PC-3 (cell line): ENCODE measurements around the gene CAPZB. TPM values are rescaled to one million over a fixed set of nuclear protein-coding genes. Genes with fewer than 3 reads are reported as not detected.

Experiments
- ATAC-seq: fragments of 200-7000 bp; cut with Tn5 transposase; 2 replicates; pipeline ENCODE4 v1.9.1; 2020; ENCODE audit warnings: mild to moderate bottlenecking, moderate library complexity
- BruUV-seq: library from RNA; stranded (reverse); fragments of 400-500 nt; replicated peaks from 2 replicates; lab custom pipeline; 2021; lab: Mats Ljungman, UMichigan
- CTCF ChIA-PET: fragments of 300-600 bp; sonication (Branson Sonifier 250); formaldehyde crosslinking; loops from one replicate; lab custom pipeline; 2022; ENCODE audit warnings: antibody characterized with exemption; lab: Charles Lee
- POLR2A ChIA-PET: fragments of 300-600 bp; sonication (Branson Sonifier 250); formaldehyde crosslinking; loops from one replicate; lab custom pipeline; 2022; ENCODE audit warnings: antibody characterized with exemption; ENCODE audit not compliant: unreplicated experiment; lab: Charles Lee
- DNase-seq: peaks from one replicate; pipeline ENCODE4 v3.0.0-alpha.2; 2015
- H2AFZ ChIP-seq: fragments of 300-600 bp; sonication (generic); 2 replicates; pipeline ENCODE4 v1.6.0; 2016; ENCODE audit warnings: antibody characterized with exemption, low read length
- H3F3A ChIP-seq: fragments of 300-600 bp; sonication (generic); one replicate; pipeline ENCODE4 v1.6.0; 2017; ENCODE audit warnings: antibody characterized with exemption, low read length, control low read depth, mild to moderate bottlenecking; ENCODE audit not compliant: unreplicated experiment
- H3K27ac ChIP-seq: fragments of 300-600 bp; sonication (generic); 2 replicates; pipeline ENCODE4 v1.5.1; 2016; ENCODE audit warnings: mild to moderate bottlenecking, low read length
- H3K27me3 ChIP-seq: fragments of 300-600 bp; sonication (generic); 2 replicates; pipeline ENCODE4 v1.6.1; 2016; ENCODE audit warnings: low read length, mixed read lengths
- H3K36me3 ChIP-seq: fragments of 300-600 bp; sonication (generic); 2 replicates; pipeline ENCODE4 v1.6.1; 2016; ENCODE audit warnings: low read depth, mixed run types, low read length, mixed read lengths
- H3K4me1 ChIP-seq: fragments of 300-600 bp; sonication (generic); 2 replicates; pipeline ENCODE4 v1.5.1; 2016; ENCODE audit warnings: low read length; ENCODE audit not compliant: insufficient read depth
- H3K4me2 ChIP-seq: fragments of 300-600 bp; sonication (generic); 2 replicates; pipeline ENCODE4 v1.6.0; 2016; ENCODE audit warnings: low read length
- H3K4me3 ChIP-seq: fragments of 300-600 bp; sonication (generic); 2 replicates; pipeline ENCODE4 v1.5.1; 2016; ENCODE audit warnings: mild to moderate bottlenecking, low read length, mixed read lengths
- H3K79me2 ChIP-seq: fragments of 300-600 bp; sonication (generic); 2 replicates; pipeline ENCODE4 v1.6.1; 2017; ENCODE audit warnings: low read length, mixed read lengths
- H3K9ac ChIP-seq: fragments of 300-600 bp; sonication (generic); 2 replicates; pipeline ENCODE4 v1.6.0; 2016; ENCODE audit warnings: mild to moderate bottlenecking, low read length
- H3K9me2 ChIP-seq: fragments of 300-600 bp; sonication (generic); replicated peaks from 2 replicates; pipeline ENCODE4 v1.6.1; 2016; ENCODE audit warnings: mixed run types, low read length, mixed read lengths
- H3K9me3 ChIP-seq: fragments of 300-600 bp; sonication (generic); 2 replicates; pipeline ENCODE4 v1.6.1; 2016; ENCODE audit warnings: low read length, mixed read lengths
- H4K20me1 ChIP-seq: fragments of 300-600 bp; sonication (generic); 2 replicates; pipeline ENCODE4 v1.6.1; 2016; ENCODE audit warnings: low read length, mixed read lengths
- CTCF ChIP-seq: fragments of 300-600 bp; sonication (generic); conservative IDR thresholded peaks from 2 replicates; pipeline ENCODE4 v1.5.1; 2017; ENCODE audit warnings: antibody characterized with exemption, low read depth, mild to moderate bottlenecking, low read length
- EZH2 ChIP-seq: fragments of 300-600 bp; sonication (generic); IDR thresholded peaks from one replicate; pipeline ENCODE4 v1.6.1; 2017; ENCODE audit warnings: antibody characterized with exemption, mild to moderate bottlenecking, low read length; ENCODE audit not compliant: unreplicated experiment
- EZH2phosphoT487 ChIP-seq: fragments of 300-600 bp; sonication (generic); IDR thresholded peaks from 2 replicates; pipeline ENCODE4 v1.6.1; 2018; ENCODE audit warnings: mild to moderate bottlenecking, antibody characterized with exemption, low read length, borderline replicate concordance
- intact Hi-C: fragments of 100-400 bp; cut with micrococcal nuclease; formaldehyde crosslinking; loops from 2 replicates; pipeline ENCODE4 v1.9.0; 2023
- total RNA-seq: library from RNA; depleted of rRNA; stranded (reverse); fragments of >200 nt; gene quantifications from 2 replicates; pipeline ENCODE4 v1.2.3, GENCODE V29; 2014

CAPZB gene
- total RNA-seq, 1 experiment from 2014 or later: 86.7 TPM

- H3K4me1 ChIP-seq: peaks cover 41% of the 10 kb centered on the region
Observed at GRCh38 chr1:19448491-19449439, 36.6 kb downstream of the CAPZB start.

GRCh38 chr1:19447550-19447949 is 37.8 kb downstream of the CAPZB start:
- Histone ChIP-seq H3K4me2 (no peak overlapping the region), H3K9ac (no peak overlapping the region)

More at GRCh38 chr1:19448491-19449439, 36.6 kb downstream of the CAPZB start:
- CTCF ChIA-PET: no interaction called here
- POLR2A ChIA-PET: no interaction called here
- H3K27me3 ChIP-seq: no peaks in the 10 kb centered on the region
- no peaks in the 10 kb centered on the region for H3K9me3 ChIP-seq
- no peak overlapping the region for H3K4me3 ChIP-seq
- no peak overlapping the region for H2AFZ ChIP-seq
- intact Hi-C loops: no loop called here
- no TSS peak for BruUV-seq
- no peaks in the 10 kb centered on the region for H3K36me3 ChIP-seq
- H3F3A ChIP-seq: peaks cover 3% of the 10 kb centered on the region
- TF ChIP-seq CTCF (no peak), EZH2 (no peak), EZH2phosphoT487 (no peak)
- peak overlapping the region; percentile 55 for H3K27ac ChIP-seq
- ATAC-seq (peak; percentile 9), DNase-seq (peak; percentile 83)
- no peak overlapping the region for H3K9ac ChIP-seq
- no peaks in the 10 kb centered on the region for H3K9me2 ChIP-seq
- peaks cover 92% of the 10 kb centered on the region for H3K79me2 ChIP-seq
- peaks cover 50% of the 10 kb centered on the region for H4K20me1 ChIP-seq
- peak overlapping the region; percentile 30 for H3K4me2 ChIP-seq

More at GRCh38 chr1:19447550-19447949, 37.8 kb downstream of the CAPZB start:
- H3K36me3 ChIP-seq: no peaks in the 10 kb centered on the region
- peaks cover 47% of the 10 kb centered on the region for H4K20me1 ChIP-seq
- no peak for ATAC-seq
- H3K4me1 ChIP-seq: peaks cover 41% of the 10 kb centered on the region
- intact Hi-C loops: no loop called here
- H2AFZ ChIP-seq: no peak overlapping the region
- POLR2A ChIA-PET: no interaction called here
- peaks cover 92% of the 10 kb centered on the region for H3K79me2 ChIP-seq
- H3K9me2 ChIP-seq: no peaks in the 10 kb centered on the region
- BruUV-seq: no TSS peak
- no peaks in the 10 kb centered on the region for H3K27me3 ChIP-seq
- no peak overlapping the region for H3K27ac ChIP-seq
- H3F3A ChIP-seq: peaks cover 3% of the 10 kb centered on the region
- no peaks in the 10 kb centered on the region for H3K9me3 ChIP-seq
- CTCF ChIA-PET: no interaction called here
- no peak overlapping the region for H3K4me3 ChIP-seq
- TF ChIP-seq EZH2phosphoT487 (no peak), CTCF (no peak), EZH2 (no peak)
- no peak for DNase-seq
